GM18519 (cell line): Measurements from ENCODE around the gene ATP6V1B1.

ENCODE experiments used
- ATAC-seq: cut with Tn5 transposase; IDR thresholded peaks from one replicate; pipeline ENCODE4 v1.9.1; 2021; ENCODE audit warnings: mild to moderate bottlenecking, moderate library complexity; ENCODE audit not compliant: unreplicated experiment, low FRiP score

Gene ATP6V1B1

GRCh38 chr2:70923378-70924015, 12.2 kb upstream of the ATP6V1B1 start:
- ATAC-seq = no peak

GRCh38 chr2:70926042-70926441, 9.7 kb upstream of the ATP6V1B1 start:
- no peak for ATAC-seq

DNA sequence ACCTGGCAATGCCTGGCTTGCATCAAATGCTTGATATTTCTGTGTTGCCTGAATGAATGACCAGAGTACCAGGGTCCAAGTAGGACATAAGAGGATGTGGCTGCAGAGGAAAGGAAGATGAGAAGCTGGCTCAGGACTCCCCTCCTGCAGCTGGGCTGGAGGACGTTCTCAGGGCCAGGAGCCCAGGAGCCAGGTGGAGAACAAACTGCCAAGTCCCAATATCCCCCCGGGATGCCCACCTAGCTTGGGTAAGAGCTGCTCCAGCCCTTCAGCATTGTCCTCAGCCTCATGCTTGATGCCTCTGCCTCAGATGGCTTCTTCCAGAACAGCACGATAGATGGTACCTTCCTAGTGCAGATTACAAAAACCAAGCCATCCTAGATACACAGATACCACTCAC, 8.6 kb upstream of the ATP6V1B1 start:
- no peak for ATAC-seq

- ATAC-seq = no peak
Measured at GRCh38 chr2:70927641-70928040, 8.1 kb upstream of the ATP6V1B1 start.

DNA sequence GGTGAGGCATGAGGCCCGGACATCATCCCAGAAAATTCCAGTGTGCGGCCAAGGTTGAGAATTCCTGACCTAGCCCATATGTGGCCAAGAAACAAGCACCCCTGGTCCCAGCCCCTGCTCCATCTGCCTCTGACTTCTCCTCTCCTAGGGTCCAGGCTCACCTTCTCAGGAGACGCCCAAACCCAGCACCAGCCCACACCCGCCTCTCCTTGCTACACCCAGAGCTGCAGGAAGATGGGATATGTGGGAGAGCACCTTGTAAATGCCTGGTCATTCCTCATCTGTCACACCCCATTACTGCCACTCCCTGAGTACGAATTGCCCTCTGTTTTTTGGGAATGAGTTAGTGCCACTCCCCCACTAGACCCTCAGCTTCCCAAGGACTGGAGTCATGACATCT, 7.3 kb upstream of the ATP6V1B1 start:
- ATAC-seq = no peak

DNA sequence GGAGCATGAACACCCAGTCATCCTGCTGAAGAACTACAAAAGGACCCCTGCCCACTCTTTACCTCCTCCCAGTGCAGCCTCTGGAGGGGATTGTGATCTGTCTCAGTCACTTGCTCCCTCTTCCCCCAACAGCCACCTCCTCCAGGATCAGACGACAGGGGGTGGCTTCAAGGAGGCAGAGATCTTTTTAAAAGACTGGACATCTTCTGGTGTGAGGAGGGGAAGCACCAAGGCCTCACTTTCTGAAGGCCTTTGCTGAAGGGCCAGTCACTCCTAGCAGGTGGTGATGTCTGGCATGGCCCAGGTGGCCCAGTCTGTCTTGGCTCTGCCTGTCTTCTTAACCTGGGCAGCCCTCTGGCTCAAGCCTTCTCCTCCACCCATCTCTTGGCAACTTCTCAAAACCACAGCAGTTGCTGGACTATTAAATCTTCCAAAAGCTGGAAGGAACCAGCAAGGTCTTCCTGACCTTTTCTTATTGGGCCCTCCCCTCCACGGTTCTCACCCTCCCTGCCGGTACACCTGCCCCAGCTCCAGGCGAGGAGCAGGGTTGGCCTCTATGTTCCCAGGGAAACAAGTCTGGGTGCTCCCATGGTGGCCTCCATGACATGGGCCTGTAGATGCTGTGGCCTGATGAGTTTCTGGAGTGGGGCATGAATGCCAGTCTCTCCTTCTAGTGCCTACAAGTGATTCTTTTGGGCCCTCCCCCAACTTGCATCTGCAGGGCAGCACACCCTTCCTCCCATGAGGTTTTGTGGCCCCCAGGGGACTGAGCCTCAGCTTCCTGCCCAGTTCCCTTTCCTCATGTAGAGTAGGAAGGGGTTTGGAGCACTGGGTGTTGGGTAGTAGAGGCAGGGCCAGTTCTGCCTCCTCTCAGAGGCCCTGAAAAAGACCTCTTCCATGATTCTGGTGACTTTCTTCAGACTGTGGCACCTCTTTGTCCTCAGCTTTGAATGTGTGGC, 5.0 kb upstream of the ATP6V1B1 start:
- ATAC-seq = no peak

DNA sequence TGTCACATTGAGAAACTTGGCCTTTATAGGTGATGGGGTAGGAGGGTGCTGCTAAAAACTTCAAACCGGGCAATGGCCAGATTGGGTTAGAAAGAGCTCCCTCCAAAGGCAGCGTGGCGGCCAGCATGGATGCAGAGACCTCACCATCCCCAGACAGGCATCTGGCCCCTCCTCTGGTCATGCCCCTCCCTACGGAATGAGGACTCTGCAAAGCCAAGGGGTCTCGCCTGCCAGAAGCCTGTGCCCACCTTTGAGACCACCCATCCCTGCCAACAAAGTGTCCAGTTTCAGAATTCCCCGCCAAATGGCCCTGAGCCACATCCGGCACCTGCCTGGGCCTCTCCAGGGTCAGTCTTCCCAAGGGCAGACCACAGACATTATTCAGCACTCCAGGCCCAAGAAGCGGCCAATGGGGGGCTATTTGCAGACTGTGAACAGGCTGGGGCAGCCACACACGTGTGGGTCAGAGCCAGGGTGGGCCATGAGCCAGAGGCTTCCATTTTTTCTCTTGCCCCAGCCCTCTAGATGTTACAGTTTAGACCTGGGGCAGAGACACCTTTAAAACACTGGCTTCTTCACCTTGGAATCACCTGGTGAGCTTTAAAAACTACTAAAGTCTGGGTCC, 4.2 kb upstream of the ATP6V1B1 start:
- no peak for ATAC-seq

DNA sequence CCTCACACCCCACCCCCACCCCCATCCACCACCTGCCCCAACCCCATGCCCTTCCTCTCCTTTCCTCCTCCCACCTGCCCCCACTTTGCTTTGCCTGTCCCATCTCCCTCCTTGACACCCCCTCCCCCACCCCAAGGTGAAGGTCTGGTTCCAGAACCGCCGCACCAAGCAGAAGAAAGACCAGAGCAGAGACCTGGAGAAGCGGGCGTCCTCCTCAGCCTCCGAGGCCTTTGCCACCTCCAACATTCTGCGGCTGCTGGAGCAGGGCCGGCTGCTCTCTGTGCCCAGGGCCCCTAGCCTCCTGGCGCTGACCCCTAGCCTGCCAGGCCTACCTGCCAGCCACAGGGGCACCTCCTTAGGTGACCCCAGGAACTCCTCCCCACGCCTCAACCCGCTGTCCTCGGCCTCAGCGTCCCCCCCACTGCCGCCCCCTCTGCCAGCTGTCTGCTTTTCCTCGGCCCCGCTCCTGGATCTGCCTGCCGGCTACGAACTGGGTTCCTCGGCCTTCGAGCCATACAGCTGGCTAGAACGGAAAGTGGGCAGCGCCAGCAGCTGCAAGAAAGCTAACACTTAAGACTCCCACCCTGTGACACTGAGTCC, 3.0 kb upstream of the ATP6V1B1 start:
- ATAC-seq = no peak

- no peak for ATAC-seq
Measured at GRCh38 chr2:70934981-70935380, 719 bp upstream of the ATP6V1B1 start.

DNA sequence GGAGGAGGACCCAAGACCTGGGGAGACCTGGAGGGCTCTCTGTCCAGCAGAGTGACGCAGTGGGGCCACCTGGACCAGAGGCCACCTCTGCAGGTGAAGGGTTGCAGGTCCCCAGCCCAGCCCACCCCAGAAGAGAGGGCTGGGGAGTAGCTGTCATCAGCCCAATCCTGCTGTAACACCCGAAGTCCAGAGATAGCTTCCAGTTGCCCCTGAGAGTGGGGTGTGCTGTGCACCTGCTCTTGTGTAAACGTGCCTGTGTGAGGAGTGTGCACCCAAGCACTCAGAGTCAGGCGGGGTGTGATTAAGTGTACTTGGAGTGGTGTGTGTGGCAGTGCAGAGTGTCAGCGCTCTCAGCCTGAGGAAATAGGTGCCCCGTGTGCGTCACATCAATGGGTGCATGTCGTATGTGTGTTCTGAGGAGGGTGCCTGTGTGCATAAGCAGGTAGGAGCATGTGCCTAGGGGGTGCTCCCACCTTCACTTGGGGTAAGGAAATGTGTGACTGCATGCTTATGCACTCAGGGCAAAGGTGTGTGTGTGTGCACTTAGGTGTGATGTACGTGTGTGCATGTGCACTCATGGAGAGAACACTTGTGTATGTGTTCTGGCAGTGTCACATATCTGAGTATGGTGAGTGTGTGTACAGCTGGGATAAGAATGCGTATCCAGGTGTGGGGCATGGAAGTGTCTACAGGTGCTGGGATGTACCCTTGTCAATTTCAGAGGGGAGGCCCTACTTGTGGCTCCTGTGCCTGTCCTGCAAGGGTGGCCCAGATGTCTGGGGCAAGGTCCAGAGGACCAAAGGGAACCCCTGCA, 672 bp downstream of the ATP6V1B1 start:
- ATAC-seq = no peak

DNA sequence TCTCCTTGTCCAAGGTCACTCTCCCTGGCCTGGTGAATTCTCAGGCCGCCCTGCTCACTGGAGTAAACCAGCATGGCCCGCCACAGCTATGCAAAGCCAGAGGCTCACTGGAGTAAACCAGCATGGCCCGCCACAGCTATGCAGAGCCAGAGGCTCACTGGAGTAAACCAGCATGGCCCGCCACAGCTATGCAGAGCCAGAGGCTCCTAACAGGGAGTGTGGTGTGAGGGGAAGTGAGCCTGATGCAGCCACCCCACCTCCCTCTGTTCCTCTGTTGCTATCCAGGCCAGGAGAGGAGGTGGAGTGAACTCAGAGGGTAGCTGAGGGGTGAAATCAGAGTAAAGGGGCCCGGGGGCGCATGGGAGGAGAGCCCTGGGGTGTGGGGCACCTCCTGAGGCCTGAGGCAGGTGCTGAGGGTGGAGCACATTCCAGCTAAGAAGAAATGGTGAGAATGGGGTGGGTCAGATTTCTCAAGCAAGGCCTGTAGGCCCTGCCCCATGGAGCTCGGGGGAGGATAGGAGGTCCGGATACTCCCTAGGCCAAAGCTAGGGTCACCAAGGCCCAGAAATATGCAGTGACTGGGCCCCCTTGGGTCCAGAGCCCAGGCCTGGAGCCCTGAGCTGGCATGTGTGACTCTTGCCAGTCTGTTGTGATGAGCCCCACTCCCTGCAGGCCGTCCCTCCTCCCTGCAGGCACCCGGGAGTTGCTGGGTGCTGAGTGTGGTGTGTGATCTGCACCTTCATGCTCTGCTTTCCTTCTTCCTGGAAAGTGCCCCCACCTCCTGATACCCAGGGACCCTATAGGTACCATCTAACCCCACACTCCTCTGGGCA, 1.5 kb downstream of the ATP6V1B1 start:
- no peak for ATAC-seq

DNA sequence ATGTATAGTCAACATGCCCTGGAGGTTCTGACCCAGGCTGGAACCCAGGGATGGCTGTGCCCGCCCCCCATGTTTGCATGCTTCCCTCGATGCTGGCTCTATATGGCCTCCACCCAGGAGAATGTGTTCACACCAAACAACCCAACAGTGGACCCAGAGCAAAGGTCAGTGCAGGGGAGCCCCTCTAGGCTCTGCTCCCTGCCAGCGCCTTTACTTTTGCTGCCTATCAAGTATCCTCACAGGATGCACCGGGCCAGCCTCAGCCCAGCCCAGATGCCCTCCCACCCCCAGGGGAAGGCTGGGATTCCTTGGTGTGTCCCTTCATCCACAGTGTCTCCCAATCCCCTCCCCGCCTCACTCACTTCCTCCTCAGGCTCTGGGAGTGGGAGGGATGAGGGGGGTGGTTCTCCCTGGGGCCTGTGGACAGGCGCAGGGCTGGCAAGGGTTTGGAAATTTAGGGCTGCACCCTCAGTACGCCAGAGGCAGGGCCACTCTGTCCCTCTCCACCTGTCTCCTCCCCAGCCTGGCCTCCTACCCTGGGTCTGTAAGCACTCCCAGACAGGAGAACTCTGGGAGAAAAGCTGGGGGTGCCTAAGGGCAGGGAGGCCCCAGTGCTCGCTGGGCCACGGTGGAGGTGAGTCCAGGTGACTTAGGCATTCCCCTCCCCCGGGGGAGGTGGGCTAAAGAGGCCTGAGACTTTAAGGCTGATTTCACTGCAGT, 2.3 kb downstream of the ATP6V1B1 start:
- ATAC-seq = no peak

GRCh38 chr2:70938586-70938950, 2.9 kb downstream of the ATP6V1B1 start:
- ATAC-seq = no peak

- ATAC-seq = no peak
Measured at GRCh38 chr2:70939001-70939838, 3.5 kb downstream of the ATP6V1B1 start.

- ATAC-seq = no peak
Measured at GRCh38 chr2:70939839-70940580, 4.3 kb downstream of the ATP6V1B1 start.

GRCh38 chr2:70941186-70941585, 5.5 kb downstream of the ATP6V1B1 start:
- no peak for ATAC-seq

DNA sequence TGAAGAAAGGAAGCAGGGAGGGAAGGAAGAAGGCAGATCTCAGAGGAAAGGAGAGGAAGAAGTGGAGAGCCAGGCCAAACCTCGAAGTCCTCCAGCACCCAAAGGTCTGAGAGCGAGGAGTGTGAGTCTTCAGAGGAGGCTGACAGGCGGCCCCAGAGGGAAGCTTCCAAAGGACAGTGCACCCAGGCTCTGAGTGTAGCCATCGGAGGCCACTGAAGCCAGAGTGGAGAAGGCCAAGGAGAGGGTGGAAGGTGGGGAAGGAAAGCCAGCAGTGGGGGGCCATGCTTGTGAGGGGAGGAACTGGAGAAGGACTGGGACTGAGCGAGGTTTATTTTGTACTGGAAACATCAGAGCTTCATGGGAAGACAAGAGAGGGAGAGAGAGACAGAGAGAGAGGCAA, 6.0 kb downstream of the ATP6V1B1 start:
- ATAC-seq = no peak
